ENCODE measurements around the gene ATP6V0C.

- no peak for TF ChIP-seq CTCF (conservative IDR thresholded peaks at IDR 0.05; ENCODE audit: low read depth, low read length)
- no peak for TF ChIP-seq EZH2 (IDR thresholded peaks at IDR 0.05; ENCODE audit: low read length, unreplicated experiment)
These were observed 44.1 kb upstream of the ATP6V0C start for GRCh38 chr16:2469399-2470233.

Data from PC-3 (cell line).